Measurements from ENCODE around the gene ACE2. TPM values are rescaled to one million over a fixed set of nuclear protein-coding genes. Genes with fewer than 3 reads are reported as not detected.
A peak's percentile ranks its signal among the peaks of the same experiment; 100 is the strongest.

ACE2 gene
- total RNA-seq, 1 experiment from 2014 or later: not detected

DNA sequence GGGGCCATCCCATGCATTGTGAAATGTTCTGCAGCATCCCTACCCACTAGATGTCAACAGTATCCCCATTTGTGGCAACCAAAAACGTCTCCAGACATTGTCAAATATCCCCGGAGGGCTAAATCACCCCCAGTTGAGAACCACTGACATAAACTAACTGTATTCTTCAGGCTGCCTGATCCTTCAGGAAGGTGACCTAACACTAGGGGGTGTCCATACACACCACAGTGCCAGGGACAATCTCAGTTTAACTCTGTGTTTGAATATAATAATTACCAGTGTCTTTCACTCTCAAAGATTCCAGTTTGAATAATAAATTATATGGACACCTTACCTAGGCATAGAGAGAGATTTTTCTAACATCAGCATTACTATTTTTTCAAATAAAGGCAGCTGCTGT, 6.4 kb downstream of the ACE2 start:
- DNase-seq (ENCODE audit: low read depth): no peak
- in situ Hi-C loops (cut with HindIII; ENCODE audit: low pct_unique_long_range_greater_than_20kb, low sequenced_read_pairs): no loop called here

DNA sequence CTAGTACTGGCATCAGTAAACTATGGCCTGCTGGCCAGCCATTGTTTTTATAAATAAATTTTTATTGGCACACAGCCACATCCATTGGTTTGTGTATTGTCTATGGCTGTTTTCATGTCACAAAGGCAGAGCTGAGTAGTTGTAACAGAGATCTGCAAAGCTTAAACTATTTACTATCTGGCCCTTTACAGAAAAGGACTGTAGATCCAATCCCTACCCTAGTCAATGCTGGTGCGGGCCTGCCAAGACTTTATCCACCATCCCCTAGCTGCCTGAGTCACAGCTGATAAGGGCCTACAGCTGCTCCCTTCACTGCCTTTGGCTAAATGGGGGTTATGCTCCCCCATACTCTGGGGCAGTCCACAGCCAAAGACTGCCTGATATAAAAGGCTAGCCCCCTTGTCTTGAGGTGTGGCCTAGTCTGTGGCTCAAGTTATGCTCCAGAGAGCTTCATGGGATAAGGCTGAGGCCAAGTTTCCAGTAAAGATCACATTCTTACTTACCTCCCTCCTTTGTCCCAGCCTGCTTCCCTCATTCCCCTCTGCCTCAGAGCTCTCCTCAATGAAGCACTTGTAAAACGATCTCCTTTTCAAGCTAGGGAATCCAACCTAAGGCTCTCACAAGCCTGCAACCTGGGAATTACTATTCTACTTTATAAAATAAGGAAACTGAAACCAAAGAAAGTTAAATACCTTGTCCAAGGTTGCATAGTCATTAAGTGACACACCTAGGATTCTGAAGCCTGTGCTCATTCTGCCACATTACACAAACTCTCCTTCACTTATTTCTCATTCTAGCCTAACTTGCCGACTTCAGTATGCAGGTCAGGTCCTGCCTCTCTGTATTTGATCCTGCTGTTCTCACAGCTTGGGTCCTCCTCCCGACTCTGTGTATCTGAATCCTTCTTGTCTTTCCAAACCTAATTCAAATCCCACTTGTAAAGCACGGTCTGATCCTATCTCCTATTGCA, 20.7 kb downstream of the ACE2 start:
- DNase-seq (ENCODE audit: low read depth): no peak
- in situ Hi-C loops (cut with HindIII; ENCODE audit: low pct_unique_long_range_greater_than_20kb, low sequenced_read_pairs): no loop called here

DNA sequence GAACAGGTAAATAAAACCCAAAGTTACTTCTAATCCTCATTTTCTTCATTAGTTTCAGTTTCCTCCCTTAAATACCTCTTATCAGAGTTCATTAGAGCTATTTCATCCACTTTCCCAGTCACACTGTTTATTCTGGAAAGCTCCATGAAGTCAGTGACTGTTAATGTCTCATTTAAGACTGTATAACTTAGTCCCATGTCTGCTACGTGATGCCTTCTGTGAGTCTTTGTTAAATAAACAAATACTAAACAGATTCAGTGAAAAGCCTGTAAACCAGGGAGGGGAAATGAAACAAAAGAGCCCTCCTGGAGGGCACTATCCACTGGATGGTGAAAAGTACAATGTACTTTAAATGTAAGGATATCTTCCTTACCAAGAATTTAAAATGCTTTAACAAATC, 24.7 kb downstream of the ACE2 start:
- in situ Hi-C loops (cut with HindIII; ENCODE audit: low pct_unique_long_range_greater_than_20kb, low sequenced_read_pairs): no loop called here
- DNase-seq (ENCODE audit: low read depth): no peak

DNA sequence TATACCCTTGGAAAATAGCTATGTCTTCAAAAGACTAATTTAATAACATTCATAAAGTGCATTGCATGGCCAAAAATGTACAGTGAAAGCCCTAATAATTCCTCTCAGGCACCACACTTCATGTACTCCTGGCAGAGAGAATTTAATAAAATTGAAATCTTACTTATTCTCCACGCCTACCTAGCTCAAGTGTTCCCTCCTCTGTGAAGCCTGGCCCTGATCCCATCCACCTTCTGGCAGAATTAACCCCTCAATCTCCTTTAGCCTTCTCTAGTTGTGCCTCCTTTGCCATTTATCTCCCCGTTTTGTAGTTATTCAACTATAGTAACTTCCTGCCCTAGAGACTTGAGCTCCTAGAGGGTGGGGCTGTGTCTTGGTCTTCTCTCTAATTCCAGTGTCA, 26.7 kb downstream of the ACE2 start:
- no peak for DNase-seq (ENCODE audit: low read depth)
- in situ Hi-C loops (cut with HindIII; ENCODE audit: low pct_unique_long_range_greater_than_20kb, low sequenced_read_pairs): no loop called here

DNA sequence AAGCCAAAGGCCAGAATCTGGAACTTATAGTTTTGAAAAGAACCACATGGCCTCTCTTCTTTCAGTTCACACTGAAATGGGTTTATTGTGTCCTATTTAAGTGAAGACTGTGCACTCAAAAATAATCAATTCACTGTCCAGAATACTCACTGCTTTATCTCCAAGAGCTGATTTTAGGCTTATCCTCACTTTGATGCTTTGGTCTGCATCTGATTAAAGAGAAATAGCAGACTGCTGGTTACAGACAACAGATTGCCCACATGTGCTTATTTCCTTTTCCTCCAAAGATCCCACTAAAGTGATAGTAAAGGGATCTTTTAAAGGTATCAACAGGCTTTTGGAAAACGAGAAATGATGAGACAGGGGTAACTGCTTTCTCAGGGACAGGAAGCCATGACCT, 30.6 kb downstream of the ACE2 start:
- no peak for DNase-seq (ENCODE audit: low read depth)
- in situ Hi-C loops (cut with HindIII; ENCODE audit: low pct_unique_long_range_greater_than_20kb, low sequenced_read_pairs): no loop called here

DNA sequence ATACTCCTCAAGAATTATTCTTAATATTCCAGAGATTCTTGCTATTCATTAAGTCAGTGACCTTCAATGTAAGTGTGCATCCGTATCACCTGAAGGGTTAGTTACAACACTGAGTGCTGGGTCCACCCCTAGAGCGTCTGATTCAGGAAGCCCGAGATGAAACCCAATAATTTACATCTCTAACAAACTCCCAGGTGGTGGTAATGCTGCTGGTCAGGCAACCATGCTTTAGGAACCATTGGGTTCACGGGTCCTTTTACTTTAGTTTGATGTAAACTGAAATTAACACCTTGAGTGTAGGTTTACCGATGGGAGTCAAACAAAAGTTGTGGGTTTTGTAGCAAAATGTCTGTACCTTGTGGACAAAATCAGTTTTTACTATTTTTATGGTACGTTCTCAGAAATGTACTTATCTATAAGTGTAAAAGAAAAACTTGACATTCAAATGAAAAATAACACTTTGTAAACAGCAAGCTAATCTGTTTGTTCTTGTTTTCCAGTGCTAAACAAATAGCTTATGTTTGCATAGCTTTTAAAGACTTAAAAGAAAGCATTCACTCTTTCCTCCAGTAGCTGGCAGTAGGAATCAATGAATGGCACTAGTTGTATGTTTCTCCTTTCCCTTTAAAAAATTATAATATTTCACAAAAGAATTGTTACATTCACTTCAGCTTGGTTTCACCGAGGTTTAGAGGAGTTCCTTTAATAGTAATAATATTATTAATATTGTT, 32.7 kb downstream of the ACE2 start:
- DNase-seq (ENCODE audit: low read depth): no peak
- in situ Hi-C loops (cut with HindIII; ENCODE audit: low pct_unique_long_range_greater_than_20kb, low sequenced_read_pairs): no loop called here

DNA sequence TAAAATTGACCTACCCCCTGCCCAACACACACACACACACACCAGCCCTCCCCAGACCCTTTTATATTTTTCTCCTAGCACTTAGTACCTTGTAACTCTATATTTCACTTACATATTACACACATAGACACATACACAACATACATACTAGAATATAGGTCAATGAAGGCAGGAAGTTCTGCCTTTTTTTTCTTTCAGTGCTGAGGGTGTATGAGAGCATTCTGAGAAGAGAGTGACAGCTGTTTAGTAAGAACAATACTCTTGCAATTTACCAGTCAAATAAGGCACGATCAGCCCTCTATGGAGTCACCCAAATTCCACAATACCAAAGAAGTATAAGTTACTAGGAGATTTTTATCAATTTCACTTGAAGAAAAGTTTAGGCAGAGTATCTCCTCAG, 33.5 kb downstream of the ACE2 start:
- in situ Hi-C loops (cut with HindIII; ENCODE audit: low pct_unique_long_range_greater_than_20kb, low sequenced_read_pairs): no loop called here
- DNase-seq (ENCODE audit: low read depth): no peak

DNA sequence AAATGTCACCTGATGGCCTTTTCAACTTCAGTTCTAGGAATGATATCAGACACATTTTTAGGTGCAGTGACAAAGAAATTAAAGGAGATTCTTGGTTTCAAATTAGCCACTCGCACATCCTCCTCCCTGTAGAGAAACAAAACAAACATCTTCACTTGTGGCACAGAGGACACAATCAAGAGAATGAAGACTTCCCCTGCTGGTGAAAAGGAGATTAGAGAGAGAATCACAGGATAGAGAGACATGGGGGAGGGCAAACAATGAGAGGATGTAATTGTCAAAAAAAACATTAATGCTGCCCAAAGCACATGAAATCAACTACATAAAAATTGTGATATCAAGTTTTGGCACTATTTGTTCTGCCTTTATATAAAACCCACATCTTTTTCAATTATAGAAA, 34.5 kb downstream of the ACE2 start:
- in situ Hi-C loops (cut with HindIII; ENCODE audit: low pct_unique_long_range_greater_than_20kb, low sequenced_read_pairs): no loop called here
- no peak for DNase-seq (ENCODE audit: low read depth)

DNA sequence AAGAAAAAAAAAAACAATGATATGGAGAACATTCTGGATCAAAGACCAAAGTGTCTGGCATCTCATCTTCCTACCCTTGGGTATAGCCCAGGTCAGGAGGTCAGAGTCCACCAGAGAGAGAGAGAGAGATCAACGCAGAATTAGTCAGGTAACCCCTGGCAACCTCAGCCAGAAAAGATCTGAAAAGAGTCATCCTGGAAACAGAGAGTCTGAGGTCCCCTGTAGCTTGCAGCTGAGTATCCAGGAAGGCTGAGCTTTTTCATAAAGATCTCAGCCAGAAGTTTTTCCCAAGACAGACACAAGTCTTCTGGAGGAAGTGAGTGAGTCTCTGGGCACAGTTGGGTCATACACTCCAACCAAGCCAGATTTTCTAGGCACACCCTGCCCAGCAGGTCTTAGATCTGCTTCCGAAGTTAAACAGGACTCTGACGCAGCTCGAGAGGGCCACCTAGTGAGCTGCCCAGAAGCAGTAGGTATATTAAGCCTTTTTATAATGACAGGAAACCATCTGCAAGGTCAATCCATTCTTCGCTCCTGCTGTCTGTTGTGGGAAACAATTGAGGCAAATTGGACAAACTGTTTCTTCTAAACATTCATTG, 35.7 kb downstream of the ACE2 start:
- in situ Hi-C loops (cut with HindIII; ENCODE audit: low pct_unique_long_range_greater_than_20kb, low sequenced_read_pairs): no loop called here
- DNase-seq (ENCODE audit: low read depth): peak; percentile 34

DNA sequence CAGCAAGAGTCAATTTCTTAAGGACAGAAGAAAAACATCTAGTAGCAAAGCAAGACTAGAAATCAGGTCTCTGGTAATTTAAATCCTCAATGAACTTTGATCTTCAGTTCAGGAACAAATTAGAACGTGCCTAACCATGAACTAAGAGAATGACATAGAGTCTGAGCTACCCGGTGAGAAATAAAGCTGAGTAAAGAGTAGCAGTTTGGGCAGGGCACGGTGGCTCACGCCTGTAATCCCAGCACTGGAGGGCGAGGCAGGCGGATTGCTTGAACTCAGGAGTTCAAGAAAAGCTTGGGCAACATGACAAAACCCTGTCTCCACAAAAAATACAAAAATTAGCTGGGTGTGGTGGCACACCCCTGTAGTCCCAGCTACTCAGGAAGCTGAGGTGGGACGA, 37.7 kb downstream of the ACE2 start:
- DNase-seq (ENCODE audit: low read depth): no peak

DNA sequence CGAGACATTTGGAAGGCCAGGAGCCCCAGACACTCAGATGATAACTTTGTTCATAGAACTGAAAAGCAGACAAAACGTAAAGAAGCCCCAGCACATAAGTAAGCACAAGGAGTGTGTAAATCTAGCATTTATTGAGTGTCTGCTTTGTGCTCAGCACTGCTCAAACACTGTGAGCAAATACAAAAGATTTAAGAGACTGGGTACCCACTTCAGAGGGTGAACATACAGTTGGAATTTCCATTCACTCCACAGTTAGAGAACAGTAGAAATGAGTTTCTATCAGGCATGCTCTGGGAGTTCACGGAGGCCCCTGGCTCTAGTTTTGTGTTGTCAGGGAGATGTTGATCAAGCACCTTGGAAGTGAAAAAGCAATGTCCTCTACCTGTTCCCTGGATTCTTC, 39.8 kb downstream of the ACE2 start:
- in situ Hi-C loops (cut with HindIII; ENCODE audit: low pct_unique_long_range_greater_than_20kb, low sequenced_read_pairs): no loop called here
- DNase-seq (ENCODE audit: low read depth): no peak

More for the DNA sequence above, 37.7 kb downstream of the ACE2 start:
- in situ Hi-C loops (cut with HindIII; ENCODE audit: low pct_unique_long_range_greater_than_20kb, low sequenced_read_pairs): no loop called here

DNA sequence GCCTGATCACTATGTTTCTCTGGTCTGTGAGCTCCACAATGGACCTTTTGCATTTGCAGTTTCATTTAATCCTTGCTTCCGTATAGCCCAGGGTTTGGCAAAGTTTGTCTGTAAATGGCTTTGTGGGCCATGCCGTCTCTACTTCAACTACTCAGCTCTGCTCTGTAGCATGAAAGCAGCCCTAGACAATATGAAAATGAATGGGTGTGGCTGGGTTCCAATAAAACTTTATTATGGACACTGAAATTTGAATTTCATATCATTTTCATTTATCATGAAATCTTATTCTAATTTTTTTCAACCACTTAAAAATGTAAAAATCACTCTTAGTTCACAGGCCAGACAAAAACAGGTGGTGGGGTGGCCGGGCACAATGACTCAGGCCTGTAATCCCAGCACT, 41.5 kb downstream of the ACE2 start:
- in situ Hi-C loops (cut with HindIII; ENCODE audit: low pct_unique_long_range_greater_than_20kb, low sequenced_read_pairs): no loop called here
- DNase-seq (ENCODE audit: low read depth): no peak

DNA sequence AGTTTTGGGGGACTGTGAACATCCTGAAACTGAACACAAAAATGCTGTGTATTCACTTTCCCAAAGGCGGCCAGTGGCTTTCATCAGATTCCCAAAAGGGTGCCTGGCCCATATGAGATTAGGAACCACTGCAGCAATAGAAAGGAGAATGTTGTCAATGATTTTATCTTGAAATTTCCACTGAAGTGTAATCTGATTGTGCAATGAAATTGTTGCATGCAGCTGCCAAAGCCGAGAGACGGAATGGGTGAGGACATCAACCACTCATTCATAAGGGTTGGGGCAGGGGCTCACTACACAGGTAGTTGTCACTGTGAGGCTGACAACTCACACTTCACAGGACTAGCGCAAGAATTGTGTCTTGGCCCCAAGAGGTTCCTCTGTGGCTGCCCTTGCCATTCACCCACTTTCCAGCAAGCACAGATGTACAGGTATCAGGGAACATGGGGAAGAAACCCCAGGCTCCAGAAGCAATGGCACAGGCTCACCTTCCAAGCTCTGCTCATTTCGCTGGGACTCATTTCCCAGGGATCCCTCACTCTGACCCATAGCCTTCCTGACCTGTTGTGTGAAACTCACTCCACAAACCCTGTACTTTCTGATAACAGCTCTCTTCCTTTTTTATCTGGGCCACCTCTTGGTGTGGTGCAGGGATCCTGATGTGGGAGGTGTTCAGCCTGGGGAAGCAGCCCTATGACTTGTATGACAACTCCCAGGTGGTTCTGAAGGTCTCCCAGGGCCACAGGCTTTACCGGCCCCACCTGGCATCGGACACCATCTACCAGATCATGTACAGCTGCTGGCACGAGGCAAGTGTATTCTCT, 51.4 kb downstream of the ACE2 start:
- no peak for DNase-seq (ENCODE audit: low read depth)
- in situ Hi-C loops (cut with HindIII; ENCODE audit: low pct_unique_long_range_greater_than_20kb, low sequenced_read_pairs): no loop called here

DNA sequence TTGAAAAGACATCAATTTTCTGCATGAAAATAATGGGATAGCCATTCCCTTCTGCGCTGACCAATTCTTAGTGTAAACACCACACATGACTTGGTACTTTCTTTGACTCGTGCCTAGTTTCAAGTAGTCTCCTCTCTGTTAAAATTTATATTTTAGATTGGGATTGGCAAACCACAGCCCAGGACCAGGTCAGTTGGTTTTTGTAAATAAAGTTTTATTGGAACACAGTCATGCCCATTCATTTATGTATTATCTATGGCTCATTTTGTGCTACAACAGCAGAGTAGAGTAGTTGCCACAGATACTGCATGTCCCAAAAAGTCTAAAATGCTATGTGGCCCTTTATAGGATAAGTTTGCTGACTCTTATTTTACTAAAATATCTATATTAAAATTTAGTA, 53.4 kb downstream of the ACE2 start:
- no peak for DNase-seq (ENCODE audit: low read depth)

DNA sequence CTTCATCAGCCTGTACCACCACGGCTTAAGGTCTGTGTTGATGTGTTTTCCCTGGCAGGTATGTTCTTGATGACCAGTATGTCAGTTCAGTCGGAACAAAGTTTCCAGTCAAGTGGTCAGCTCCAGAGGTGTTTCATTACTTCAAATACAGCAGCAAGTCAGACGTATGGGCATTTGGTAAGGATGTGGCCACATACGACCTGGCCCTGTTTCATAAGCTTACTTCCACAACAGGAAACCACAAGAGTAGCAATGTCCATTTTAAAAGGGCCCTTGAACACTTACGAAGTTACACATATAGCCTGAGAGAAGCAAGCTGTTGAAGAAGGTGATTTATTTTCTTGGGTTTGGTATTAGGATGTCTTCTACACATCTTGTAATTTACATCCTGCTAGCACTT, 54.0 kb downstream of the ACE2 start:
- no peak for DNase-seq (ENCODE audit: low read depth)
- in situ Hi-C loops (cut with HindIII; ENCODE audit: low pct_unique_long_range_greater_than_20kb, low sequenced_read_pairs): no loop called here

More for the DNA sequence above, 53.4 kb downstream of the ACE2 start:
- in situ Hi-C loops (cut with HindIII; ENCODE audit: low pct_unique_long_range_greater_than_20kb, low sequenced_read_pairs): no loop called here

DNA sequence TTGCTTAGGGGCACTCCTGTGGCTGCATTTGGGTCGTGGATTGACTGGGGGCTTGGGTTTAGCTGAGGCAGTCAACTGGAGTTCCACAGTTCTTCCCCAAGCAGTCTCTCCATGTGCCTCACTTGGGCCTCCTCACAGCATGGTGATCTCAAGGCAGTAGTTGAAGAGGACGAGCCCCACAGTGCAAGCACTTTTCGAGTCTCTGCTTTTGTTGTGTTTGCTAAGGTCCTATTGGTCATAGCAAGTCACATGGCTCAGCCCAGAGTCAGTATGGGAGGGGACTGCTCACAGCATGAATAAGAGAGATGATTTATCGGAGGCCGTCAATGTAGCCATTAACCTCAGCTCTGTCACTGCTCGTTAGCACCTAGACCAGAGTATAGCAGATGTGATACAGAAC, 70.4 kb downstream of the ACE2 start:
- no peak for DNase-seq (ENCODE audit: low read depth)
- in situ Hi-C loops (cut with HindIII; ENCODE audit: low pct_unique_long_range_greater_than_20kb, low sequenced_read_pairs): no loop called here

DNA sequence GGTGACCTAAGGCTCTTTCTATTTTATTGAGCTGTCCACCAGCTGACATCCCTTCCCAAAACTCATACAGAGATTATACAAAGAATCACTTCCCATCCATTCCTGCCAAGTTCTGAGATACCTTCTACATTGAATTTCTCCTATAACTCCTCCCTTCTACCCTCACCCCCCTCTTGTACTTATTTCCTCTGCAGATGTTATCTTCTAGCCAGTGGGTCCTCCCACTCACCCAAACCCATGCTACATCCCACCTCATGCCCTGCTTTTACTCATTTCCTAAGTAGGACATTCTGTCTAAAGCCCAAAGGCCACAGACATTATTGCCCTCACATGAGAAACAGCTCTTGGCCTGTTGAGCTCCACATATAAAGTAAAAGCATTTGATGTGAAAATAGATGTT, 71.6 kb downstream of the ACE2 start:
- in situ Hi-C loops (cut with HindIII; ENCODE audit: low pct_unique_long_range_greater_than_20kb, low sequenced_read_pairs): no loop called here
- DNase-seq (ENCODE audit: low read depth): no peak

DNA sequence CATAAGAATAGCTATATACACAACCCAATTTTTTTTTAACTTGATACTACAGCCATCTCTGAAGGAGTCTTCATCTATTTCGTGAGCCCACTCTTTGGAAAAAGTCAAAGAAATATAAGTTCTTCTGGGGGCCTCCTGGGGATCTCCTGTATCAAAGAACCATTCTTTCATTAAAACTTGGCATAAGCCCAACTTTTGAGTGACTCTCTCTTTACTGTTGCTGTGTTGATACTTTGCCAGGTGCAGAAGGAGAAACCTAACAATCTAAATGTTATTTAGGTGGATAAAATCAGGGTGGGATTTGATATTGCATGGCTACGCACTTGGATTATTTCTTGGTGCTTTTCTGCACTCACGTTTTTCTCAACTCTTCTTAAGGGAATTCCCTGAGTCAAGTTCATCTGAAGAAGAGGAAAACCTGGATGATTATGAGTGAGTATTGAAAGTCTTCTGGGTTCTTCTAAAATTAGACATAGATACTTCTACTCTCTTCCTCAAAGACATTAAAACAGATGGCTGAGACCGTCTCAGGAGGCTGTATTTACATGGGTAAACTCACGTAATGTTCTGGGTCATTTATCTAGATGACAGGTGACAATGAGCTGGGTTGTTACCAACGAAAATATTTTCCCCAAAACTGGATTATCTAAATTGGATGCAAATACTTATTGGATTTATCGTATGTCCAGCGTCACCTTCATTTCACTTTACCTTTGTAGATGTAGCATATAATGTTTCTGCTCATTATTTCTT, 74.9 kb downstream of the ACE2 start:
- no peak for DNase-seq (ENCODE audit: low read depth)
- in situ Hi-C loops (cut with HindIII; ENCODE audit: low pct_unique_long_range_greater_than_20kb, low sequenced_read_pairs): no loop called here
